GM12874 (cell line): ENCODE results near the gene KCNQ4.

Experiments
- CTCF ChIP-seq: IDR thresholded peaks from 2 replicates; pipeline ENCODE4 v1.5.1; 2011; ENCODE audit warnings: low read depth, mild to moderate bottlenecking, control low read depth, low read length, moderate library complexity; ENCODE audit not compliant: insufficient read depth

The KCNQ4 gene

GRCh38 chr1:40868051-40868723, 84.6 kb downstream of the KCNQ4 start:
- TF ChIP-seq CTCF: no peak

GRCh38 chr1:40870135-40870728, 86.6 kb downstream of the KCNQ4 start:
- no peak for TF ChIP-seq CTCF

GRCh38 chr1:40872276-40872675, 88.7 kb downstream of the KCNQ4 start:
- TF ChIP-seq CTCF: no peak

DNA sequence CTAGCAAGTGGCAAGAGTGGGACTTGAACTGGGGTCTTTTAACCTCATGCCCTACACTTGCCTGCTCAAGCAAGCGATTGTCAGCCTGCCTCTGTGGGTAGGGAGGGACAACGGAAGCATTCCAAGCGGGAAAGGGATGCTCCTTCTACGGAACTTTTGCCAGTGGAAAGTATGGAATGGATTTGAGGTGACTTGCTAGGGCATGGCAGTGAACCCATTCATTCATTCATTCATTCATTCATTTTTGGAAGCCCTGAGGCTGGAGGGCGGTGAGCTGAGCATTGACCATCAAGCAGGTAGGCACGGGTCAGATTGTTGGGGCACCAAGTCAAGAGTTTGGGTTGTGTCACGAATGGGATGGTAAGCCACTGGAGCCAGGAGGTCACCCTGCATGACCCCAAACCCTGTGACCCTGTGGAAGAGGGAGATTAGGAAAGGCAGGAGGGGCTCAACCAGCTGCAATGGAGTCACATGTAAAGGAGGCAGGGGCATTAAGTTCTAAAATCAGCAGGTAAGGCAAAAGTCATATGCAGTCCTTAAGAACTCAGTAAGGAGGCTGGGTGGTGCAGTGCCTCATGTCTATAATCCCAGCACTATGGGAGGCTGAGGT, 90.4 kb downstream of the KCNQ4 start:
- TF ChIP-seq CTCF: no peak

DNA sequence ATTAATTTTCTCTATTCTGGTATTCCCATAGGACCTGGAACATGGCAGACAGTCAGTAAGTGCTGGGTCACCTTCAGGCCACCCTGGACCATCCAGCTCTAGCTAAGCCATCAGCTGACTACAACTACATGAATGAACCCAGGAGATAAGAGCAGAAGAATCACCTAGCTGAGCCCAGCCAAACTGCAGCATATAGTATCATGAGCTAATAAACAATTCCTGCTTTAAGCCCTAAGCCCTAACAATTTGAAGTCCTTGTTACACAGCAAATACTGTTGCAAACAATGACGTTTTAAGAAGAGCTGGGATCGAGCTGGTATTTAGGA, 92.8 kb downstream of the KCNQ4 start:
- TF ChIP-seq CTCF: no peak

- no peak for TF ChIP-seq CTCF
Observed at GRCh38 chr1:40876891-40877290, 93.3 kb downstream of the KCNQ4 start.

- TF ChIP-seq CTCF: no peak
Observed at GRCh38 chr1:40877698-40878097, 94.1 kb downstream of the KCNQ4 start.
